GM13977 (cell line): Measurements from ENCODE around the gene GUCD1.

ENCODE experiments used
- DNase-seq: peaks from one replicate; pipeline ENCODE4 v3.0.0; 2012; ENCODE audit warnings: low spot score
- in situ Hi-C: fragments of 300-500 bp; cut with MboI; formaldehyde crosslinking; loops from one replicate; pipeline ENCODE4 v1.12.0; 2022; ENCODE audit warnings: low sequenced_read_pairs, low pct_unique_long_range_greater_than_20kb, mixed read lengths, inconsistent platforms; ENCODE audit not compliant: unreplicated experiment
- TF ChIP-seq, protein P1 (sequence below): IDR thresholded peaks from 2 replicates; pipeline ENCODE4 v1.5.1; 2012; ENCODE audit warnings: mild to moderate bottlenecking, control low read depth; ENCODE audit not compliant: insufficient read depth; ENCODE audit errors: extremely low read depth, missing control alignments

Gene GUCD1

GRCh38 chr22:24578355-24579257, 23.7 kb upstream of the GUCD1 start:
- in situ Hi-C loops = no loop called here
- no peak for DNase-seq
- TF ChIP-seq, protein P1, sequence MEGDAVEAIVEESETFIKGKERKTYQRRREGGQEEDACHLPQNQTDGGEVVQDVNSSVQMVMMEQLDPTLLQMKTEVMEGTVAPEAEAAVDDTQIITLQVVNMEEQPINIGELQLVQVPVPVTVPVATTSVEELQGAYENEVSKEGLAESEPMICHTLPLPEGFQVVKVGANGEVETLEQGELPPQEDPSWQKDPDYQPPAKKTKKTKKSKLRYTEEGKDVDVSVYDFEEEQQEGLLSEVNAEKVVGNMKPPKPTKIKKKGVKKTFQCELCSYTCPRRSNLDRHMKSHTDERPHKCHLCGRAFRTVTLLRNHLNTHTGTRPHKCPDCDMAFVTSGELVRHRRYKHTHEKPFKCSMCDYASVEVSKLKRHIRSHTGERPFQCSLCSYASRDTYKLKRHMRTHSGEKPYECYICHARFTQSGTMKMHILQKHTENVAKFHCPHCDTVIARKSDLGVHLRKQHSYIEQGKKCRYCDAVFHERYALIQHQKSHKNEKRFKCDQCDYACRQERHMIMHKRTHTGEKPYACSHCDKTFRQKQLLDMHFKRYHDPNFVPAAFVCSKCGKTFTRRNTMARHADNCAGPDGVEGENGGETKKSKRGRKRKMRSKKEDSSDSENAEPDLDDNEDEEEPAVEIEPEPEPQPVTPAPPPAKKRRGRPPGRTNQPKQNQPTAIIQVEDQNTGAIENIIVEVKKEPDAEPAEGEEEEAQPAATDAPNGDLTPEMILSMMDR = no peak

- DNase-seq = no peak
- TF ChIP-seq, protein P1 = no peak
- in situ Hi-C loops = no loop called here
Observed at GRCh38 chr22:24576778-24577177, 21.8 kb upstream of the GUCD1 start.

DNA sequence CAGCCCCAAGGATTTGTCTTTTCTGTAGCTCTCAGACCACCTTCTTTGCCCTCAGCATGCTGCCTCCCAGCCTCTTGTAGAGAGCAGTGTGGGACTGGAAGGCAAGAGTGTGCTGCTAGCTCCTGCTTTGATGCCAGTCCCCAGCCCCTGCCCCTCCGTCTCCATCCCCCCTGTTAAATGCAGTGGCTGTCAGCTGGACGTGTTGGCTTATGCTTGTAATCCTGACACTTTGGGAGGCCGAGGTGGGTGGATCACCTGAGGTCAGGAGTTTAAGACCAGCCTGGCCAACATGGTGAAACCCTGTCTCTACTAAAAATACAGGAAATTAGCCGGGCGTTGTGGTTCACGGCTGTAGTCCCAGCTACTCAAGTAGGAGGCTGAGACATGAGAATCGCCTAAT, 16.3 kb upstream of the GUCD1 start:
- in situ Hi-C loops = no loop called here
- TF ChIP-seq, protein P1 = no peak
- DNase-seq = no peak

DNA sequence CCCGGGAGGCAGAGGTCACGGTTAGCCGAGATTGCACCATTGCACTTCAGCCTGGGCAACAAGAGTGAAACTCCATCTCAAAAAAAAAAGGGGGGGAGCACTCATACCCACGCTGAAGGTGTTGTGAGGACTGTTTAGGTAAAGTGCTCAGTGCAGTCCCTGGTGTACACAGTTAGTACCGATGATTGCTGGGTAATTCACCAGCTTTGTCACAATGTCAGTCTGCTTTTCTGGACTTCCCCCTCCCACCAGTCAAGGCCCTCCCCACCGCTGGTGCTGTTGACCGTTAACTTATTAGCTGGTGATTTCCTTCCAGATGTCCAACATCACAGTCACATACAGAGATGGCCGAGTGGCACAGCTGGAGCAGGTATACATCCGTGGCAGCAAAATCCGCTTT, 12.7 kb upstream of the GUCD1 start:
- DNase-seq = peak; percentile 62
- in situ Hi-C loops = no loop called here
- TF ChIP-seq, protein P1 = no peak

GRCh38 chr22:24566899-24567511, 12.1 kb upstream of the GUCD1 start:
- in situ Hi-C loops = no loop called here
- DNase-seq = no peak

DNA sequence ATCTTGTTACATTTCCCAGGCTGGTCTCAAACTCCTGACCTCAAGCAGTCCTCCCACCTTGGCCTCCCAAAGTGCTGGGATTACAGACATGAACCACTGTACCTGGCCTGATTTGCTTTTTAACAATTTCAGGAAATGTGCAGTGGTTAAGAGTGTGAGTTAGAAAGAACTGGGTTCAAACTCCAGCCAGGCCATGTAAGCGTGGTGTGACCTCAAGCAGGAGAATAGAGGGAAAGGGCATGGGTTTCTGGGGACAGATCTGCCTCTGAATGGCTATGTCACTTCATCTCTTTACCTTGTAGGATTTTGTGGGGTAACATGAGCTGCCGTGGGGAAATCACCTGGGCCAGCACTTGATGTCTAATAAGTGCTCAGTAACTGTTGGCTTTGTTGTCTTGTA, 10.1 kb upstream of the GUCD1 start:
- in situ Hi-C loops = no loop called here
- DNase-seq = no peak
- TF ChIP-seq, protein P1 = no peak

More at GRCh38 chr22:24566899-24567511, 12.1 kb upstream of the GUCD1 start:
- TF ChIP-seq, protein P1 = no peak
